ELF-1 (cell line): ENCODE data around the gene GREB1L.
"Not testable (repeated sequence)": the region's sequence is repeated elsewhere in the genome, so short reads cannot be mapped to it uniquely, and the experiment has no call there.

Source experiments
- DNase-seq: peaks from one replicate; pipeline ENCODE4 v3.0.0-alpha.2; 2016; ENCODE audit warnings: low read depth, low spot score

The GREB1L gene

DNA sequence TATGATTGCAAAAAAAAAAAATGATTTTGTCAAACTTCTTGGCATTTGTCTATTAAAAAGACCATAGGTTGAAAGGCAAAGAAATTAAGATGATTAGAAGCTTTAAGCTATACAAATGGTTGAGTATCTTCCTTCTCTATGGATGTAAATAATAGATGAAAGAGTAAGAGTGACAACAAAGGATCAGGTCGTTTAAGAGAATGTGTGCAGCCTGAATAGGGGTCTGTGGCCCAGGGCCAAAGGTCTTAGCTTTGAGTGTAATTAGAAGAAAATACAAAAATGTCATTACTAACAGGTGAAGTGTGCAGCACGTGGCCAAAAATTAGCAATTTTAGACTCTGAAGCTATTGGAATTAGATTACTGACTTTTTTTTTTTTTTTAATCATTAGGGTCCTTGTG is 122.4 kb downstream of the GREB1L start:
- peak; percentile 31 for DNase-seq

GRCh38 chr18:21366896-21367295 is 124.9 kb downstream of the GREB1L start:
- DNase-seq = peak; percentile 19

DNA sequence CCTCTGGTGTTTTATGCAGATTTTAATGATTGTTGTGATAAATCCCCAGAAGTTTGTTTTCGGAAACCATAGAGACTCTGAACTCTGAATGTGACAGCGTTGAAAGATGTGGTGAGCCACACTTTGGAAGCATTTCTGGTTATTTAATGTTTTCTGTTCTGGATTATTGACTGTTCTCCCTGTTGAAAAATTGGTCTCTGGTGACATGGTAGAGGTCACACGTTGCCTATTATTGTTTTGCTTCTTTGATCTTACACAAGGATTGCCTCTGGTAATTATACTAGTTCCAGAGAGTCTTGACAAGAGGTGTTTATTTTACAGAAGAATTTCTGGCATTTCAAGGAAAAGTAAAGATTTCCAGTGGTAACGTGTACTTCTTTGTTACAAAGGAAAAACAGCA is 127.1 kb downstream of the GREB1L start:
- no peak for DNase-seq

- not testable (repeated sequence) for DNase-seq
Measured at GRCh38 chr18:21369597-21369996, 127.6 kb downstream of the GREB1L start.

DNA sequence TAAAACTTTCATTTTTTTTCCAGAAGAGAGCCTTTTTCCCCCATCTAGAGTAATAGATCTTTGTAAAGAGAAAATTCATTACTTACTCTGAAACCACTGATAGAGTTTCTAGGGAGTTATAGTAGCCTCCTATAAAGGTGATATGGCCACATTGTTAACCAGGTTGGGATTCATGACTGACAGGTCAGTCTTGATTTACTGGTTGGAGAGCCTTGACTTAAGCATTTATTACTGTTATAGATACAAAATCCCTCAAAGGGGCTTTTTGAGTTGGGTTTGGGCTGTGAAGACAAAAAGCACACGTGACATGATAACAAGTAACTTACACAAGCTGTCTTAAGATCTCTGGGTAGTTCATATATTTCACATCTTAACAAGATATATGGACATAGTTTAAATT is 141.0 kb downstream of the GREB1L start:
- DNase-seq = no peak

DNA sequence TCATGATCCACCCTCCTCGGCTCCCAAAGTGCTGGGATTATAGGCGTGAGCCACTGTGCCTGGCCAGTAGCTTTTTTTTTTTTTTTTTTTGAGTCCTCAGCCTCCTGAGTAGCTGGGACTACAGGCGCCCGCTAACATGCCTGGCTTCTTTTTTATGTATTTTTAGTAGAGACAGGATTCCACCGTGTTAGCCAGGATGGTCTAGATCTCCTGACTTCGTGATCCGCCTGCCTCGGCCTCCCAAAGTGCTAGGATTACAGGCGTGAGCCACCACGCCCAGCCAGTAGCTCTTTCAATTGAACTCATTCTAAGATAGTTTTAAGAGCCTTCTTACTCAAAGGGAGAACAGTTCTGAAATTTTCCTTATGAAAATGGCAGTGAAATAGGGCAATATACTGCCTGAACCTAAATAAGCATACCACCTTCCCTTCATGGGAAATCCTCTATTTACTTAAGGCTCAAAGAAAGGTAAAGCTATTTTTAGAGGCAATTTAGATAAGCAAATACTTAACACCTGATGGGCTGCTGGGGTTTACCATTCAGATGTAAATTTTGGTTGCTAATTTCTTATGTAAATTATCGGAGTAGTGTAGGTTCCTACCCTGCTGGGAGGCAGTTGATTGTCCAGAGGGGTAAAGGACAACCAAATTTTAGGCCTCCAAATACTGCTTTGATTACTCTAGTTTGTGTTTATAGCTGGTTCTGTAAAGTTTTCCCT is 144.7 kb downstream of the GREB1L start:
- peak; percentile 77 for DNase-seq

DNA sequence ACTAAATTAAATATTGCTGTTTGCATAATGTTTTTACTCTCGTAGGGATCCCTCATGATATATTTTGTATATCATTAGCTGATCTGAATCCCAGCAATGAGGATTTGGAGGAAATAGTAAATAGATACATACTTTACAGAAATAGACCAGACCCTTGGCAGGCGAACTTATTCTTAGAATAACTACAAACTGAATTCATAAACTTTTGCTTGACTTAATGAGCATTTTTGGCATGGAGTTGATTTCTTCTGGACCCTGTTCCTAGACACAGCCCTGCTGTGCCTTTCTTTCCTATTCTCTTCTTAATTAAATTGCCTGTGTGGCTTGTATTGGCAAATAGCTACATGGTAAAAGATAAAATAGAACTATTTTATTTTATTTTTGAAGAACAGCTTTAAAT is 145.9 kb downstream of the GREB1L start:
- no peak for DNase-seq

DNA sequence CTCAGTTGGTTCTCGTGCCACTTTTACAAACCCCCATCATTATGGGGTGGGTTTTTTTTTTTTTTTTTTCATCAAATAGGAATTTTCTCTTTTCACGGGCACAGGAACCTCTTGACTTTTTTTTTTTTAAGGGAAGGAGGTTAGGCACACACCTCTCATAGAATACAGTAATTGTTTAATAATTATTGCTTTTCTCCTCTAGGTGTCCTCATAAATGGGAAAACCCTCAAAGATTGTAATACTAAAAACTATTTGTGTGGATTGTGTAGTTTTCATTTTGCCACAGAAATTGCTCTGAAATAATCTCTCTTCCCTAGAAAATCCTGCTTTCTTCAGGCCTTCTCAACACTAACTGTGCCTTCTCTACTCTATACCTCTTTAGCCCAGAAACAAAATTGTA is 147.3 kb downstream of the GREB1L start:
- DNase-seq = no peak

DNA sequence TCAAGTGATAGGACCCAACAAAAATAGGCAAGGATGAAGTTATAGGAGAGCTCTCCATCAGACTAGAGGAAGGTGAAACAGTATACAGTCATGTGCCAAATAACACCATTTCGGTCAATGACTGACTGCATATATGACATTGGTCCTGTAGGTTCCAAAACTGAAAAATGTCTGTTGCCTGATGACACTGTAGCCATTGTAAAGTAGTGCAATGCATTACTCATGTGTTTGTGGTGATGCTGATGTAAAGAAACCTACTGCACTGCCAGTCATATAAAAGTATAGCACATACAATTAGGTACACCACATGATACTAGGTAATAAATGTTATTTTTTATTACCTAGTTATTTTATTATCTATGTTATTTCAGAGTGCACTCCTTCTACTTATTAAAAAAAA is 147.9 kb downstream of the GREB1L start:
- DNase-seq = no peak

GRCh38 chr18:21391074-21391673 is 149.1 kb downstream of the GREB1L start:
- DNase-seq = peak; percentile 83

DNA sequence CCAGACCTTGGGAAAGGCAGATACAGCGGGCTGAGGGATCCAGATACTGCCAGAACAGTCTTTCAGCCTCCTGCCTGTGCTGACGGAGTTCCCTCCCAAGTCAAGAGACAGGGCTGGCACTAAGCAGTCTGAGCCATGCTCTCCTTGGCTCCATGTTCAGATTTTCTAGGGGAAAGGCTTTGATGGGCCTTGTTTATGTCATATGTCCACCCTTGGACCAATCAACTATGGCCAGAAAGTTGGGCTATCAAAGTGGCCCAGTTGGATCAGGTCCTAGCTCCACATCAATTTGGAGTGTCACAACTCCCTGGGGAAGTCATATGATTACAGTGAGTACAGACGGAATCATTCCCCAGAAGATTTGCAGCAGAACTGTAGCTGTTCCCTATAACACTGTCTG is 152.0 kb downstream of the GREB1L start:
- no peak for DNase-seq

DNA sequence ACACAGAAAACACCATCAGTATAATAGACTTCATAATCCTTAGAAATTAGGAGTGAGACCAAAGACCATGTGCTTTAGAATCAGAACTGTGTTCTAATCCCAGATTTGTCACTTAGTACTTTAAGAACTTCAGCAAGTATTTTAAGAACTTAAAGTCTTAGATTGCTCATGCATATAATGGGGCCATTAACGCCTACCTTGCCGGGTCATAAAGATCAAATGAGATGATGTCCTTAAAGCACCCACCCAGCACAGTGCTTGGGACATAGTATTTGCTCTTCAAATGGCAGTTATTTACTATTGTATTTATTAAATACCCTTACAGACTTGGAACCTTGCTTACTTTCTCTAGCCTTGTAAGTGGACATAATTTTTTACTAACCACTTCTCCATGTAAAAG is 156.1 kb downstream of the GREB1L start:
- no peak for DNase-seq

- no peak for DNase-seq
Measured at GRCh38 chr18:21402272-21402671, 160.2 kb downstream of the GREB1L start.

DNA sequence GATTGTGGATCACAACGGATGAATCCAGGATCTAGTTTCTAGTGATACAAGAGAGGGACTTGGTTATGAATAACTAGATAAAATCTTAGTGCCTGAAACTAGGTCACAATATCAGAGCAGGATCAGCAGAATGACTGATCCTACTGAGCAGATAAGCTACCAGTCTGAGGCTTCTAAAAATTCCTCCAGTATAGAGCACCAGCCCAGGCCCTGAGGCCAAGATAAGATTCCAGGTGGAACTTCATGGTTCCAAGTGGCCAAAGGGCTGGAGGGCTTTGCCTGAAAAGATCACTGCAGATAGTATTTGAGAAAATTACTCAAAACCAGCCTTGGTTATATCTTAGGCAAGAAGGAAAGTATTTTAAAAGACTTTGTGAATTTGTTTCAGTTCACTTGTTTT is 162.4 kb downstream of the GREB1L start:
- peak; percentile 62 for DNase-seq

- no peak for DNase-seq
Measured at GRCh38 chr18:21406116-21406515, 164.1 kb downstream of the GREB1L start.

DNA sequence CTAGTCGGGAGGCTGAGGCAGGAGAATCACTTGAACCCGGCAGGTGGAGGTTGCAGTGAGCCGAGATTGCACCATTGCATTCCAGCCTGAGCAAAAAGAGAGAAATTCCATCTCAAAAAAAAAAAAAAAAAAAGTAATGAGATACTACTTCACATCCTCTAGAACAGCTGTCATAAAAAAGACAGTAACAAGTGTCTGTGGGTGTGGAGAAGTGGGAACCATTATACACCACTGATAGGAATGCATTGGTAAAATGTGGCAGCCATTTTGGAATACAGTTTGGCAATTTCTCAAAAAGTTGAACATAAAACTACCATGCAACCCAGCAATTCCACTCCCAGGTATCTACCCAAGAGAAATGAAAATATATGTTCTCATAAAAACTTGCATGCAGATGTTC is 166.6 kb downstream of the GREB1L start:
- DNase-seq = no peak

DNA sequence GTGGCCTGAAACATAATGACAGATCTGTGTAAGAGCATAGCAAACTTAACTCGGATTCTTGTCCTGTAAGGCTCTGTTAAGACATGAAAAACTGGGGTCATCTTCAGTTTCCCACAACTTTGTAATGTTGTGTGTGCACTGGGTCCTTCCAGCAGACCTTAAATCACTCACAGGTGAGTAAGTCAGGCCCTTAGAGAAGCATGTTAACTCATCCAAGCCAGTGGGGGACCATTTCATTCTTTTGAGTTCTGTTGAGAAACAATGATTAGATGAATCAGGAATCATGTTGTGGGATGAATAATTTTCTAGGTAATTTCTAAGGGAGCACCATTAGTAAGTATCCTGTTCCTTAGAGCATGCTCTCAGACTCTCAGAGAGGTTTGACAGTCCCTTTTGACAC is 191.4 kb downstream of the GREB1L start:
- no peak for DNase-seq

DNA sequence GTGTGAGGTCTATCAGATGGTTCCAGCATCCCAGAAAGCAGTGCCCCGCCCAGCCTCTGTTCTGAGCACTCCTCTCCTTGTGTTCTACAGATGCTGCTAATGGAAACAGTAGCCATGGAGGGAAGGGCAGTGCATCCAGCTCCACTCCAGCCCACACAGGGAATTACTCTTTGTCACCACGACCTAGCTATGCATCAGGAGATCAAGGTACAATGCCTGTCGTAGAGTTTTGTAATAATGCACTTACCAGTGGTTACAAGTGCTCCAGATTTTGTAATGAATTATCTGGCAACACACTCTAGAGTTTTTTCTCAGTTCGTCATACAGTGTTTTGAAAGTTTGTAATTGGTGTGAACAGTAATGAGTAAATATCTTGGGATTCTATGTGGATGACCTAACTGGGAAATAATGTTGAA is 197.4 kb downstream of the GREB1L start:
- no peak for DNase-seq

DNA sequence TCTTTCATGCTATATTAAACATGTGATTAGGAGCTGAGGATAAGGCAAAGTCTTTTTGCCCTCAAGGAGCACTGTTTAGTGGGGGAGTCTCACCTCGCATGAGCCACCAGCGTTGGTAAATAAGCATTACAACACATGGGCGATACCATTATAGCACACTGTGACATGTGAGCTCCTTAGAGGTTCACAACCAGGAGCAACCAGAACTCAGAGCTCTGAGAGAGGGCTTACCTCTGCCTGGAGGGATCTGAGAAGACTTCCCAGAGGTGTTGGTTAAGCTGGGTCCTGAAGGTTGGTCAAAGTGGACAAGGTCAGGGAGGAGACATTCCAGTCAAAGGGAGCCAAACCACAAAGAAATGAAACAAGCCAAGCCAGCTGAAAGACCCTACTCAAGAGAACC is 199.6 kb downstream of the GREB1L start:
- peak; percentile 42 for DNase-seq

- no peak for DNase-seq
Measured at GRCh38 chr18:21443776-21444464, 201.9 kb downstream of the GREB1L start.

GRCh38 chr18:21444465-21445212 is 202.6 kb downstream of the GREB1L start:
- peak; percentile 39 for DNase-seq

DNA sequence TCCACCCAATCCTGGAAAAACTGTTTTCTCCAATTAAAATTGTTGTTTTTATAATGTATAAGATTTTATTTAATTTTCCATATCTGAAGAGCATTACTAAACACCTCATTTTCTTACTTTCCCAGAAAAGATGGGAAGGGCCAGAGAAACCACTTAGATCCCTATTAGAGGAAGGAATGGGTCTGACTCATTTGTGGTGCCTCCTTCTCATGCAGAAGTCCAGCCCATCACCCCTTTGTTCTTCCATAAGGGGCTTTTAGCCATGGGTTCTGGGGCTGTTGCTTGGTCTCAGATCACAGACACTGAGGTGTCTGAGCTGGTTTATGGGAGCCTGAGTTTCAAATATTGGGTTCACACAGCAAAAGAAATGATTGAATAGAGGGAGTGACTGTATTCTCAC is 206.3 kb downstream of the GREB1L start:
- no peak for DNase-seq
